Measurements from ENCODE around the gene JARID2. TPM values are rescaled to one million over a fixed set of nuclear protein-coding genes. Genes with fewer than 3 reads are reported as not detected.

Gene JARID2
- total RNA-seq, 1 experiment from 2014 or later = 6.0 TPM

DNA sequence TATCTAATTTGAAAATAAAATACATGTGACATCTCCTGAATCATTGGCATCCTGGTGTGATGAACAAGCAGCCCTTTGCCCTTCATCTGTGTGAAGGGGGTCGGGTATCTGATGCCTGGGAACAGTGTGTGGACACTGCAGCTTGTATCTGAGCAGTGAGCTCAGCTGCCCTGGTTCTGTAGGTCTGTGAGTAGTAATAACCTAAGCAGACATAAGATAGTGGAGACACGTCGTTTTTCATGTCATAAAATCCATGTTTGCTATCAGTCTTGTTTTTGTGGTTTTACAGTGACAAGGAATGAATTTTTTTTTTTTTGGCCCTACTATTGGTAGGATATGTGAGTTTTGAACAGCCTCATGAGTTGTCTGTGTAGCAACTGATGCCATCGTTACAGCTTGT, 133.0 kb downstream of the JARID2 start:
- ATAC-seq (no peak), DNase-seq (ENCODE audit: low read depth, low spot score) (no peak)
- BruUV-seq (replicated peaks) = no TSS peak
- ChIA-PET POLR2A (no interaction called here), CTCF (no interaction called here)
- Histone ChIP-seq H3K9me3 (ENCODE audit: control insufficient read depth, insufficient read depth, low read depth, low read length) (no peaks in the 10 kb centered on the region), H3K4me3 (ENCODE audit: low read depth in 2 of 2, low read length in 2 of 2) (no peak overlapping the region), H3K27me3 (ENCODE audit: control insufficient read depth, insufficient read depth, low read length) (no peaks in the 10 kb centered on the region), H3K4me1 (ENCODE audit: control insufficient read depth, insufficient read depth, low read length) (no peaks in the 10 kb centered on the region), H3K36me3 (ENCODE audit: control insufficient read depth, insufficient read depth, low read length) (no peaks in the 10 kb centered on the region), H3K27ac (ENCODE audit: low read length) (no peak overlapping the region)
- no peak for TF ChIP-seq REST (IDR thresholded peaks at IDR 0.05; ENCODE audit: insufficient read depth in 1 of 2, low read depth in 2 of 2, low read length in 1 of 2)
- TF ChIP-seq CTCF (IDR thresholded peaks at IDR 0.05) = no peak
- no peak for TF ChIP-seq POLR2AphosphoS5 (IDR thresholded peaks at IDR 0.05; ENCODE audit: low read depth, low read length)
- no peak for TF ChIP-seq TCF7L2 (IDR thresholded peaks at IDR 0.05; ENCODE audit: low read depth, low read length)
- TF ChIP-seq SIN3A (IDR thresholded peaks at IDR 0.05; ENCODE audit: borderline replicate concordance, insufficient read depth, low read depth, low read length) = no peak
- intact Hi-C loops (cut with micrococcal nuclease; ENCODE audit: unreplicated experiment) (no loop called here), in situ Hi-C loops (cut with HindIII; ENCODE audit: low pct_unique_long_range_greater_than_20kb, low sequenced_read_pairs) (no loop called here)

- CTCF ChIA-PET = no interaction called here
- in situ Hi-C loops (cut with HindIII; ENCODE audit: low pct_unique_long_range_greater_than_20kb, low sequenced_read_pairs) = no loop called here
- no peaks in the 10 kb centered on the region for H3K9me3 ChIP-seq (ENCODE audit: control insufficient read depth, insufficient read depth, low read depth, low read length)
- H3K27me3 ChIP-seq (ENCODE audit: control insufficient read depth, insufficient read depth, low read length) = no peaks in the 10 kb centered on the region
- no peak for ATAC-seq
- no peaks in the 10 kb centered on the region for H3K36me3 ChIP-seq (ENCODE audit: control insufficient read depth, insufficient read depth, low read length)
- POLR2A ChIA-PET = no interaction called here
- no peaks in the 10 kb centered on the region for H3K4me1 ChIP-seq (ENCODE audit: control insufficient read depth, insufficient read depth, low read length)
- BruUV-seq (replicated peaks) = no TSS peak
- intact Hi-C loops (cut with micrococcal nuclease; ENCODE audit: unreplicated experiment) = no loop called here
- TF ChIP-seq TCF7L2 (IDR thresholded peaks at IDR 0.05; ENCODE audit: low read depth, low read length) = no peak
- TF ChIP-seq POLR2AphosphoS5 (IDR thresholded peaks at IDR 0.05; ENCODE audit: low read depth, low read length) = no peak
- TF ChIP-seq SIN3A (IDR thresholded peaks at IDR 0.05; ENCODE audit: borderline replicate concordance, insufficient read depth, low read depth, low read length) = no peak
- no peak for TF ChIP-seq REST (IDR thresholded peaks at IDR 0.05; ENCODE audit: insufficient read depth in 1 of 2, low read depth in 2 of 2, low read length in 1 of 2)
- TF ChIP-seq CTCF (IDR thresholded peaks at IDR 0.05) = no peak
- no peak overlapping the region for H3K27ac ChIP-seq (ENCODE audit: low read length)
- no peak for DNase-seq (ENCODE audit: low read depth, low spot score)
- no peak overlapping the region for H3K4me3 ChIP-seq (ENCODE audit: low read depth in 2 of 2, low read length in 2 of 2)
Observed at GRCh38 chr6:15380351-15380750, 134.5 kb downstream of the JARID2 start.
